B cell (primary cell): Measurements from ENCODE around the gene IKZF3. TPM values are rescaled to one million over a fixed set of nuclear protein-coding genes. Genes with fewer than 3 reads are reported as not detected.

ENCODE experiments used
- ATAC-seq: fragments of 200-7000 bp; cut with Tn5 transposase; one replicate; pipeline ENCODE4 v1.10.0; 2021; ENCODE audit warnings: low read depth, mild to moderate bottlenecking, moderate number of reproducible peaks, moderate library complexity
- CTCF ChIA-PET: fragments of 350-600 bp; sonication (Branson Sonifier 250); formaldehyde crosslinking; loops from one replicate; lab custom pipeline; 2021; ENCODE audit warnings: antibody characterized with exemption, inconsistent platforms; lab: Charles Lee
- POLR2A ChIA-PET: fragments of 350-600 bp; sonication (Branson Sonifier 250); formaldehyde crosslinking; loops from one replicate; lab custom pipeline; 2021; ENCODE audit warnings: antibody characterized with exemption; lab: Charles Lee
- DNase-seq: peaks from one replicate; pipeline ENCODE4 v3.0.0; 2013
- H2AFZ ChIP-seq: 2 replicates; pipeline ENCODE4 v1.6.1; 2012; ENCODE audit warnings: mild to moderate bottlenecking, low read depth, low read length; ENCODE audit not compliant: insufficient read depth, poor library complexity, severe bottlenecking
- H3K27ac ChIP-seq, 2 donors: 1 replicate in 1 of 2; 2 replicates in 1 of 2; pipeline ENCODE4 v1.5.1; 2012 to 2013; ENCODE audit warnings: low read length in 2 of 2, mild to moderate bottlenecking in 2 of 2, moderate library complexity in 1 of 2
- H3K27me3 ChIP-seq, 4 experiments: fragments of 200-600 bp in 1 of 4; sonication (generic) in 1 of 4; replicated peaks in 1 of 4; 1 replicate in 2 of 4; 2 replicates in 2 of 4; pipeline versions ENCODE4 v1.6.1 to v1.7.0; 2013 to 2016; ENCODE audit warnings: low read length in 3 of 4, mild to moderate bottlenecking in 2 of 4, mixed read lengths in 1 of 4, moderate library complexity in 1 of 4; ENCODE audit not compliant: insufficient read depth in 4 of 4, control insufficient read depth in 3 of 4; ENCODE audit errors: control extremely low read depth in 1 of 4
- H3K36me3 ChIP-seq, 2 experiments: replicated peaks in 1 of 2; 1 replicate in 1 of 2; 2 replicates in 1 of 2; pipeline versions ENCODE4 v1.6.1 to v1.7.1; 2013; ENCODE audit warnings: low read length in 1 of 2; ENCODE audit not compliant: insufficient read depth in 2 of 2, control insufficient read depth in 1 of 2; ENCODE audit errors: control extremely low read depth in 1 of 2, extremely low read depth in 1 of 2
- H3K4me1 ChIP-seq, 2 donors: fragments of 200-600 bp in 1 of 2; sonication (generic) in 1 of 2; 1 replicate in 1 of 2; 2 replicates in 1 of 2; pipeline versions ENCODE4 v1.5.1 to v1.6.1; 2013 to 2017; ENCODE audit warnings: low read length in 2 of 2; ENCODE audit not compliant: control insufficient read depth in 2 of 2, insufficient read depth in 2 of 2
- H3K4me2 ChIP-seq: replicated peaks from 2 replicates; pipeline ENCODE3; 2012; ENCODE audit warnings: mild to moderate bottlenecking, low read depth, low read length; ENCODE audit not compliant: poor library complexity, severe bottlenecking
- H3K4me3 ChIP-seq, 5 experiments: fragments of 200-600 bp in 1 of 5; sonication (generic) in 1 of 5; 1 replicate in 3 of 5; 2 replicates in 2 of 5; pipeline versions ENCODE4 v1.5.1 to v1.7.0; 2011 to 2016; ENCODE audit warnings: low read length in 4 of 5, mild to moderate bottlenecking in 4 of 5, low read depth in 2 of 5, control low read depth in 1 of 5, moderate library complexity in 1 of 5; ENCODE audit not compliant: insufficient read depth in 1 of 5; ENCODE audit errors: control extremely low read depth in 1 of 5, extremely low read depth in 1 of 5
- H3K79me2 ChIP-seq: fragments of 200-600 bp; sonication (generic); one replicate; pipeline ENCODE4 v1.6.0; 2016; ENCODE audit warnings: low read length; ENCODE audit not compliant: control insufficient read depth, insufficient read depth
- H3K9ac ChIP-seq: fragments of 200-600 bp; sonication (generic); 2 replicates; pipeline ENCODE4 v1.6.1; 2017; ENCODE audit warnings: mild to moderate bottlenecking, low read length, moderate library complexity
- H3K9me3 ChIP-seq, 3 donors: one replicate each; pipeline versions ENCODE4 v1.6.1 to v1.7.1; 2013; ENCODE audit warnings: low read length in 2 of 3; ENCODE audit not compliant: control insufficient read depth in 2 of 3, insufficient read depth in 1 of 3; ENCODE audit errors: control extremely low read depth in 1 of 3
- H4K20me1 ChIP-seq: 2 replicates; pipeline ENCODE4 v1.6.0; 2012; ENCODE audit warnings: mild to moderate bottlenecking, low read length; ENCODE audit not compliant: insufficient read depth, control insufficient read depth, poor library complexity, severe bottlenecking
- H3K27ac Mint-ChIP-seq: one replicate; pipeline ENCODE4 v1.8.0; 2021; ENCODE audit warnings: mixed read lengths
- H3K27me3 Mint-ChIP-seq: one replicate; pipeline ENCODE4 v1.8.0; 2021; ENCODE audit warnings: mixed read lengths
- H3K4me1 Mint-ChIP-seq: one replicate; pipeline ENCODE4 v1.8.0; 2021; ENCODE audit warnings: mixed read lengths
- H3K4me3 Mint-ChIP-seq: one replicate; pipeline ENCODE4 v1.8.0; 2021; ENCODE audit warnings: mixed read lengths
- H3K9me3 Mint-ChIP-seq: one replicate; pipeline ENCODE4 v1.8.0; 2022; ENCODE audit warnings: mixed read lengths; ENCODE audit not compliant: insufficient read depth
- CTCF ChIP-seq: fragments of 200-600 bp; IDR thresholded peaks from one replicate; pipeline ENCODE4 v1.8.0; 2022; ENCODE audit warnings: antibody characterized with exemption, mild to moderate bottlenecking
- EZH2 ChIP-seq: IDR thresholded peaks from 2 replicates; pipeline ENCODE4 v1.6.1; 2012; ENCODE audit warnings: borderline replicate concordance, low read depth, mild to moderate bottlenecking, moderate library complexity, low read length; ENCODE audit not compliant: insufficient read depth, poor library complexity, severe bottlenecking
- WGBS: methylation state at CpG from one replicate; pipeline ENCODE4 v1.1.5; 2013; ENCODE audit warnings: missing lambda C conversion rate; ENCODE audit not compliant: insufficient coverage; 5-methylcytosine and 5-hydroxymethylcytosine counted together
- intact Hi-C: fragments of 100-400 bp; cut with micrococcal nuclease; formaldehyde crosslinking; loops from one replicate; pipeline ENCODE4 v1.10.0; 2022
- polyA plus RNA-seq: library from polyadenylated mRNA; depleted of rRNA; stranded (reverse); fragments of >200 nt; gene quantifications from 2 replicates; pipeline ENCODE4 v1.2.3, GENCODE V29; 2012
- total RNA-seq, 2 donors: library from RNA; stranded (reverse); fragments of 120-200 nt in 1 of 2; gene quantifications; 1 replicate in 1 of 2; 2 replicates in 1 of 2; pipeline versions ENCODE4 v1.2.3 to v1.2.4, GENCODE V29; 2013 to 2022

The IKZF3 gene
- total and polyA plus RNA-seq, 2 donors (not counting 1 experiment from before 2014, with no cell fraction given), result 63.0 to 178 TPM

GRCh38 chr17:39738568-39738901, 125.6 kb downstream of the IKZF3 start:
- peak overlapping the region; percentile 50 for H3K9ac ChIP-seq
- 0% methylated on average over 3 of the region's 13 CpGs for WGBS
- peaks cover 0 to 7% (median 0%) of the 10 kb centered on the region in 3 donors for H3K9me3 ChIP-seq
- no peaks in the 10 kb centered on the region for H3K36me3 ChIP-seq
- peaks cover 32 to 35% of the 10 kb centered on the region in 2 donors for H3K4me1 ChIP-seq
- peaks cover 0 to 34% (median 12%) of the 10 kb centered on the region in 4 experiments for H3K27me3 ChIP-seq
- intact Hi-C loops, result no loop called here
- ATAC-seq (peak; percentile 58), DNase-seq (peak; percentile 62)
- peak overlapping the region in 4 of 5 experiments; percentile 31 to 58 (median 42) for H3K4me3 ChIP-seq
- H3K27ac Mint-ChIP-seq, result peak overlapping the region; percentile 41
- peak overlapping the region; percentile 80 for H3K4me3 Mint-ChIP-seq
- no peak for TF ChIP-seq CTCF
- no peak for TF ChIP-seq EZH2
- peak overlapping the region; percentile 77 for H2AFZ ChIP-seq
- peaks cover 2% of the 10 kb centered on the region for H3K79me2 ChIP-seq
- H3K27me3 Mint-ChIP-seq, result peaks cover 30% of the 10 kb centered on the region
- peak overlapping the region; percentile 82 for H3K4me2 ChIP-seq
- no peaks in the 10 kb centered on the region for H3K9me3 Mint-ChIP-seq
- ChIA-PET POLR2A (interaction anchor here (0.6 kb wide), 1 partner anchor 14 kb away, joined by 3 read pairs; no protein-coding TSS in a partner anchor), CTCF (no interaction called here)
- H4K20me1 ChIP-seq, result no peaks in the 10 kb centered on the region
- peaks cover 33% of the 10 kb centered on the region for H3K4me1 Mint-ChIP-seq
- no peak overlapping the region for H3K27ac ChIP-seq

GRCh38 chr17:39737760-39738567, 126.1 kb downstream of the IKZF3 start, which contains the start of gene GRB7:
Gene GRB7 (plus strand): TSS chr17:39737938. CDS start chr17:39742302, 4,364 bp downstream.
- Mint-ChIP-seq H3K27me3 (peaks cover 30% of the 10 kb centered on the region), H3K4me1 (peaks cover 33% of the 10 kb centered on the region), H3K27ac (peak within 1 kb of the TSS; percentile 41), H3K9me3 (no peaks in the 10 kb centered on the region), H3K4me3 (peak within 1 kb of the TSS; percentile 80)
- peaks cover 0 to 34% (median 12%) of the 10 kb centered on the region in 4 experiments for H3K27me3 ChIP-seq
- peak within 1 kb of the TSS; percentile 82 for H3K4me2 ChIP-seq
- H3K4me3 ChIP-seq, result peak within 1 kb of the TSS in 4 of 5 experiments; percentile 33 to 58 (median 42)
- H3K27ac ChIP-seq, result no peak within 1 kb of the TSS
- ChIA-PET POLR2A (interaction anchor here (0.6 kb wide), 1 partner anchor 15 kb away, joined by 3 read pairs; no protein-coding TSS in a partner anchor), CTCF (interaction anchor here (2.0 kb wide), 1 partner anchor 117 kb away, joined by 8 read pairs; no protein-coding TSS in a partner anchor)
- H3K9me3 ChIP-seq, result peaks cover 0 to 7% (median 0%) of the 10 kb centered on the region in 3 donors
- H3K79me2 ChIP-seq, result peaks cover 2% of the 10 kb centered on the region
- DNase-seq, result peak; percentile 47
- H3K36me3 ChIP-seq, result no peaks in the 10 kb centered on the region
- no peak for TF ChIP-seq CTCF
- TF ChIP-seq EZH2, result peak; percentile 52
- peak; percentile 31 for ATAC-seq
- peak within 1 kb of the TSS; percentile 77 for H2AFZ ChIP-seq
- peak within 1 kb of the TSS; percentile 50 for H3K9ac ChIP-seq
- WGBS, result 15% methylated on average over 26 of the region's 34 CpGs
- H4K20me1 ChIP-seq, result no peaks in the 10 kb centered on the region
- H3K4me1 ChIP-seq, result peaks cover 32 to 35% of the 10 kb centered on the region in 2 donors
- intact Hi-C loops, result no loop called here
